CD4-positive, alpha-beta T cell (primary cell): ENCODE results near the gene TGM3. TPM values are rescaled to one million over a fixed set of nuclear protein-coding genes. Genes with fewer than 3 reads are reported as not detected.

Experiments used
- ATAC-seq: fragments of 200-7000 bp; cut with Tn5 transposase; one replicate; pipeline ENCODE4 v1.10.0; 2022; ENCODE audit warnings: mild to moderate bottlenecking; ENCODE audit not compliant: poor library complexity
- CTCF ChIA-PET: fragments of 350-600 bp; sonication (Branson Sonifier 250); formaldehyde crosslinking; loops from one replicate; lab custom pipeline; 2021; ENCODE audit warnings: antibody characterized with exemption, inconsistent platforms; lab: Charles Lee
- POLR2A ChIA-PET: fragments of 350-600 bp; sonication (Branson Sonifier 250); formaldehyde crosslinking; loops from one replicate; lab custom pipeline; 2021; ENCODE audit warnings: antibody characterized with exemption, inconsistent platforms; lab: Charles Lee
- DNase-seq, 14 experiments: peaks; one replicate each; pipeline ENCODE4 v3.0.0-alpha.2; 2013 to 2020; ENCODE audit warnings: mixed read lengths in 2 of 14
- H3K27ac ChIP-seq, 2 donors: one replicate each; pipeline versions ENCODE4 v1.5.1 to v1.7.0; 2013; ENCODE audit warnings: low read length in 2 of 2, low read depth in 1 of 2, mild to moderate bottlenecking in 1 of 2
- H3K27me3 ChIP-seq, 2 experiments: 1 replicate in 1 of 2; 2 replicates in 1 of 2; pipeline versions ENCODE4 v1.6.1 to v1.7.0; 2013; ENCODE audit warnings: low read length in 2 of 2, control low read depth in 1 of 2, mild to moderate bottlenecking in 1 of 2, moderate library complexity in 1 of 2; ENCODE audit not compliant: insufficient read depth in 2 of 2, control insufficient read depth in 1 of 2
- H3K36me3 ChIP-seq: one replicate; pipeline ENCODE4 v1.6.1; 2013; ENCODE audit warnings: low read length, control low read depth; ENCODE audit not compliant: insufficient read depth
- H3K4me1 ChIP-seq: one replicate; pipeline ENCODE4 v1.6.1; 2013; ENCODE audit warnings: low read length, control low read depth; ENCODE audit not compliant: insufficient read depth
- H3K4me3 ChIP-seq: one replicate; pipeline ENCODE4 v1.5.1; 2013; ENCODE audit warnings: mild to moderate bottlenecking, low read length, moderate library complexity
- H3K9me3 ChIP-seq, 2 experiments: 1 replicate in 1 of 2; 2 replicates in 1 of 2; pipeline versions ENCODE4 v1.6.1 to v1.7.0; 2013; ENCODE audit warnings: low read length in 2 of 2, mild to moderate bottlenecking in 2 of 2, control low read depth in 1 of 2, moderate library complexity in 1 of 2; ENCODE audit not compliant: control insufficient read depth in 1 of 2, insufficient read depth in 1 of 2
- H3K27ac Mint-ChIP-seq: one replicate; pipeline ENCODE4 v1.8.0; 2020; ENCODE audit warnings: mixed read lengths
- H3K27me3 Mint-ChIP-seq: one replicate; pipeline ENCODE4 v1.8.0; 2021; ENCODE audit warnings: mixed read lengths
- H3K36me3 Mint-ChIP-seq: one replicate; pipeline ENCODE4 v1.8.0; 2021; ENCODE audit warnings: low read depth, mixed read lengths
- H3K4me1 Mint-ChIP-seq: one replicate; pipeline ENCODE4 v1.8.0; 2021; ENCODE audit warnings: low read depth, mixed read lengths
- H3K4me3 Mint-ChIP-seq: one replicate; pipeline ENCODE4 v1.8.0; 2020; ENCODE audit warnings: mild to moderate bottlenecking, mixed read lengths
- H3K9me3 Mint-ChIP-seq: one replicate; pipeline ENCODE4 v1.8.0; 2020; ENCODE audit warnings: mixed read lengths
- intact Hi-C, 2 experiments: fragments of 100-400 bp; cut with DNase I in 1 of 2; cut with micrococcal nuclease in 1 of 2; formaldehyde crosslinking; loops; one replicate each; pipeline versions ENCODE4 v1.15.1 to v1.9.0; 2023 to 2025; cut with DNase I, micrococcal nuclease
- total RNA-seq, 174 experiments: library from RNA in 2 of 174; stranded (reverse) in 2 of 174; gene quantifications; one replicate each; pipeline ENCODE4 v1.2.3 and lab custom pipeline; 2021 to 2026
- TF ChIP-seq, protein P1 (sequence below): fragments of 200-600 bp; IDR thresholded peaks from one replicate; pipeline ENCODE4 v1.8.0; 2022; ENCODE audit warnings: antibody characterized with exemption, mild to moderate bottlenecking

The TGM3 gene
- total RNA-seq, 2 experiments from 2014 or later: not detected

DNA sequence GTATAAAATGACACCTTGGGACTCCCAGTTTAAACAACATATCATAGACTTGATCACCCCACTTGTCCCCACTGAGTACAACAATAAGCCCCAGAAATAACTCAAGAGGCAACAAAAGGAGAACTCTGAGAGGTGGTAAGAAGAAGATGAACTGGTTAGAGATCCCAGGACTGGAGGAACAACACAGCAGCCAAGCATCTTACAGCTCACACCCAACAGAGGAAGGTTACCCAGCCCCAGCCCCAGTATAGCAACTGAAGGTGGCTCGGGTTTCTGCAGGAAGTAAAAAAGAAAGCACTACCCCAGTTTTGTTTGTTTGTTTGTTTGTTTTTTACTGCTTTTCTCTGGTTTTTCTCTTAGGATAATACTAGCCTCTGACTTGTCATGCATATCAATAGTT lies 67.8 kb downstream of the TGM3 start:
- Mint-ChIP-seq H3K36me3 (no peaks in the 10 kb centered on the region), H3K4me1 (no peaks in the 10 kb centered on the region), H3K9me3 (peaks cover 8% of the 10 kb centered on the region), H3K27ac (no peak overlapping the region), H3K27me3 (peaks cover 54% of the 10 kb centered on the region), H3K4me3 (no peak overlapping the region)
- POLR2A ChIA-PET: no interaction called here
- peaks cover 0 to 18% of the 10 kb centered on the region in 2 experiments for H3K9me3 ChIP-seq
- no peak overlapping the region for H3K4me3 ChIP-seq
- intact Hi-C loops: no loop called here
- H3K4me1 ChIP-seq: no peaks in the 10 kb centered on the region
- H3K27ac ChIP-seq: no peak overlapping the region
- DNase-seq (no peak), ATAC-seq (no peak)
- TF ChIP-seq, protein P1, sequence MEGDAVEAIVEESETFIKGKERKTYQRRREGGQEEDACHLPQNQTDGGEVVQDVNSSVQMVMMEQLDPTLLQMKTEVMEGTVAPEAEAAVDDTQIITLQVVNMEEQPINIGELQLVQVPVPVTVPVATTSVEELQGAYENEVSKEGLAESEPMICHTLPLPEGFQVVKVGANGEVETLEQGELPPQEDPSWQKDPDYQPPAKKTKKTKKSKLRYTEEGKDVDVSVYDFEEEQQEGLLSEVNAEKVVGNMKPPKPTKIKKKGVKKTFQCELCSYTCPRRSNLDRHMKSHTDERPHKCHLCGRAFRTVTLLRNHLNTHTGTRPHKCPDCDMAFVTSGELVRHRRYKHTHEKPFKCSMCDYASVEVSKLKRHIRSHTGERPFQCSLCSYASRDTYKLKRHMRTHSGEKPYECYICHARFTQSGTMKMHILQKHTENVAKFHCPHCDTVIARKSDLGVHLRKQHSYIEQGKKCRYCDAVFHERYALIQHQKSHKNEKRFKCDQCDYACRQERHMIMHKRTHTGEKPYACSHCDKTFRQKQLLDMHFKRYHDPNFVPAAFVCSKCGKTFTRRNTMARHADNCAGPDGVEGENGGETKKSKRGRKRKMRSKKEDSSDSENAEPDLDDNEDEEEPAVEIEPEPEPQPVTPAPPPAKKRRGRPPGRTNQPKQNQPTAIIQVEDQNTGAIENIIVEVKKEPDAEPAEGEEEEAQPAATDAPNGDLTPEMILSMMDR: no peak
- CTCF ChIA-PET: no interaction called here
- H3K36me3 ChIP-seq: no peaks in the 10 kb centered on the region
- peaks cover 0 to 4% of the 10 kb centered on the region in 2 experiments for H3K27me3 ChIP-seq

DNA sequence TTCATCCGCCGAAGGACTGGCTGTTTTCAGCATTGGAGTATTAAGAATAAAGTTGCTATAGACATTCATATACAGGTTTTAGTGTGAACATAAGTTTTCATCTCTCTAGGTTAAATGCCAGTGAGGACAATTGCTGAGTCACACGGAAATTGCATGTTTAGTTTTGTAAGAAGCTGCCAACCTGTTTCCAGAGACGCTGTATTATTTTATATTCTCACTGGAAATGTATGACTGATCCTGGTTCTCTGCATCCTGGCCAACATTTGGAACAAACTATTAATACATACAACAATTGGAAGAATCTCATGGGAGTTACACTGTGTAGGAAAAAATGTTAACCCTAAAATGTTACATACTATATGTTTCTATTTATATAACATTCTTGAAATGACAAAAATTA lies 68.2 kb downstream of the TGM3 start:
- CTCF ChIA-PET: no interaction called here
- intact Hi-C loops: no loop called here
- Histone ChIP-seq H3K4me3 (no peak overlapping the region), H3K4me1 (no peaks in the 10 kb centered on the region), H3K9me3 (peaks cover 0 to 18% of the 10 kb centered on the region in 2 experiments), H3K27ac (no peak overlapping the region), H3K36me3 (no peaks in the 10 kb centered on the region), H3K27me3 (peaks cover 0 to 4% of the 10 kb centered on the region in 2 experiments)
- POLR2A ChIA-PET: no interaction called here
- H3K27me3 Mint-ChIP-seq: peaks cover 55% of the 10 kb centered on the region
- H3K4me1 Mint-ChIP-seq: no peaks in the 10 kb centered on the region
- no peak for DNase-seq
- peaks cover 8% of the 10 kb centered on the region for H3K9me3 Mint-ChIP-seq
- H3K36me3 Mint-ChIP-seq: no peaks in the 10 kb centered on the region
- H3K4me3 Mint-ChIP-seq: no peak overlapping the region
- TF ChIP-seq, protein P1: no peak
- H3K27ac Mint-ChIP-seq: no peak overlapping the region
- no peak for ATAC-seq

DNA sequence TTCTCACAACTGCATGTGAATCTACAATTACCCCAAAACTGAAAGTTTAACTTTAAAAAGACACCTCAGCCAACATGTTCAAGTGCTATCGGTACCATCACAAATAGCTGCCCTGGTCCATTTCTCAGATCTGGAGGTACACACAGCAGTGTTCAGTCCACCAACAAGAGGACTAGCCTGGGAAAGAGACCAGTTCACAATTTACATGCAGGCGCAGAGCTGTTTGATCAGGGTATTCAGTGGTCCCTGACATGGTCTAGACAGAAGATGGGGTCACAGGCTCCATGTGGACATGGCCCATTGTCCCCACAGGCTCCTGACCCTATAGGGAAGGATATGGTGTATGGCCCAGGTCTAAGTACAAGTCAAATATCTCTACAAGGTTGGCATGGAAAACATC lies 69.3 kb downstream of the TGM3 start:
- Mint-ChIP-seq H3K27me3 (peaks cover 57% of the 10 kb centered on the region), H3K36me3 (no peaks in the 10 kb centered on the region), H3K4me1 (no peaks in the 10 kb centered on the region), H3K9me3 (peaks cover 8% of the 10 kb centered on the region), H3K27ac (no peak overlapping the region), H3K4me3 (no peak overlapping the region)
- POLR2A ChIA-PET: no interaction called here
- Histone ChIP-seq H3K4me3 (no peak overlapping the region), H3K4me1 (no peaks in the 10 kb centered on the region), H3K9me3 (peaks cover 5 to 18% of the 10 kb centered on the region in 2 experiments), H3K27ac (no peak overlapping the region), H3K36me3 (no peaks in the 10 kb centered on the region), H3K27me3 (peaks cover 2 to 4% of the 10 kb centered on the region in 2 experiments)
- TF ChIP-seq, protein P1: no peak
- ATAC-seq (no peak), DNase-seq (no peak)
- intact Hi-C loops: no loop called here
- CTCF ChIA-PET: no interaction called here
